ENCODE measurements around the gene A2ML1.
"Not testable (repeated sequence)": the region's sequence is repeated elsewhere in the genome, so short reads cannot be mapped to it uniquely, and the experiment has no call there.

A2ML1 gene

DNA sequence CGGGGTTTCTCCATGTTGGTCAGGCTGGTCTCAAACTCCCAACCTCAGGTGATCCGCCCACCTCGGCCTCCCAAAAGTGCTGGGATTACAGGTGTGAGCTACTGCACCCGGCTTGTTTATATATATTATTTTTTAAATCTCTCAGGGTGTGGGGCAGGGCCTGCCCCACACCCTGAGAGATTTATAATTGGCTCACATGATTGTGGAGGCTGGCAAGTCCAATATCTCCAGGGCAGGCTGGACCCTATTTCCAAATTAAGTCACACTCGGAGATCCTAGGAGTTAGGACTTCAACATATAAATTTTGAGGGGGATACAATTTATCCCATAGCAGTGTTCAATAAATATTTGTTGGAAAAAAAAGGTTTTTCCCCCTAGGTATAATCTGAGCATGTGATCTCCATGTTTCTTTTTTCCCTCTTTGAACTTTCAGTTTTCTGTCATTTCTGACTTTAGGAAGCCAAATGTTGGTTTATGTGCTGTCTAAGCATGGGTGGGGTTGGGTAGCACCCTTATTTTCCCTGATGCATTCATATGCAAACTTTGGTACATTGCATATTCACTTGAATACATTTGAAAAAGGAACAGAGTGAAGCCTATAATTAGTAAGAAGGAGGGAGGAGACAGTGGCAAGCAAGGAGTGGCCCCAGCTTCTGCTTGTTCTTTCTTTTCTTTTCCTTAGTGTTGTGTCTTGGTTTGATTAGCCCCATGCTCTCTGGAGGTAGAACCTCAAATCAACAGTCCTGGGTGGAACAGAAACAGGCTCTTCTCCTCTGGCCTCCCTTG, 8.7 kb upstream of the A2ML1 start:
- TF ChIP-seq, protein P1, sequence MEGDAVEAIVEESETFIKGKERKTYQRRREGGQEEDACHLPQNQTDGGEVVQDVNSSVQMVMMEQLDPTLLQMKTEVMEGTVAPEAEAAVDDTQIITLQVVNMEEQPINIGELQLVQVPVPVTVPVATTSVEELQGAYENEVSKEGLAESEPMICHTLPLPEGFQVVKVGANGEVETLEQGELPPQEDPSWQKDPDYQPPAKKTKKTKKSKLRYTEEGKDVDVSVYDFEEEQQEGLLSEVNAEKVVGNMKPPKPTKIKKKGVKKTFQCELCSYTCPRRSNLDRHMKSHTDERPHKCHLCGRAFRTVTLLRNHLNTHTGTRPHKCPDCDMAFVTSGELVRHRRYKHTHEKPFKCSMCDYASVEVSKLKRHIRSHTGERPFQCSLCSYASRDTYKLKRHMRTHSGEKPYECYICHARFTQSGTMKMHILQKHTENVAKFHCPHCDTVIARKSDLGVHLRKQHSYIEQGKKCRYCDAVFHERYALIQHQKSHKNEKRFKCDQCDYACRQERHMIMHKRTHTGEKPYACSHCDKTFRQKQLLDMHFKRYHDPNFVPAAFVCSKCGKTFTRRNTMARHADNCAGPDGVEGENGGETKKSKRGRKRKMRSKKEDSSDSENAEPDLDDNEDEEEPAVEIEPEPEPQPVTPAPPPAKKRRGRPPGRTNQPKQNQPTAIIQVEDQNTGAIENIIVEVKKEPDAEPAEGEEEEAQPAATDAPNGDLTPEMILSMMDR (IDR thresholded peaks at IDR 0.05; ENCODE audit: extremely low read depth, insufficient read depth, missing control alignments) = no peak
- DNase-seq (ENCODE audit: low spot score) = no peak
- in situ Hi-C loops (cut with MboI; ENCODE audit: low pct_unique_long_range_greater_than_20kb, low sequenced_read_pairs, unreplicated experiment) = no loop called here

DNA sequence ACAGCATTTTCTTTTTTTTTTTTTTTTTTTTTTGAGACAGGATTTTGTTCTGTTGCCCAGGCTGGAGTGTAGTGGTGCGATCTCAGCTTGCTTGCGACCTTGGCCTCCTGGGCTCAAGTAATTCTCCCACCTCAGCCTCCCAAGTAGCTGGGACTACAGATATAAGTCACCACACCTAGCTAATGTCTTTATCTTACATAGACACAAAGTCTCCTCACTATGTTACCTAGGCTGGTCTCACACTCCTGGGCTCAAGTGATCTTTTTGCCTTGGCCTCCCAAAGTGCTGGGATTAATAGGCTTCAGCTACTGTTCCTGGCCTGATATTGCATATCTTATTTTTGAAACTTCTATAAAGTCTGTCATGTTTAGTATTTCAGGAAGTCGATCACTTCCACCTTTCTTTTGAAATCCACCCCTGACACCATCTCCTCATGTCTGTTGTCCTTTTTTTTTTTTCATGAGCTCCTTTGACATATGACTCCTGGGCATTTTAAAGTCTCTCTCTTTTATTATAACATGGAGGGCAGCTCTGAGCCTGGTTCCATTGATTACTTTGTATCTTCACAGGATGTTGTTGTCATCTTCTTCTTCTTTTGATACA, 5.9 kb upstream of the A2ML1 start:
- DNase-seq (ENCODE audit: low spot score) = no peak
- TF ChIP-seq, protein P1 (IDR thresholded peaks at IDR 0.05; ENCODE audit: extremely low read depth, insufficient read depth, missing control alignments) = no peak
- in situ Hi-C loops (cut with MboI; ENCODE audit: low pct_unique_long_range_greater_than_20kb, low sequenced_read_pairs, unreplicated experiment) = no loop called here

DNA sequence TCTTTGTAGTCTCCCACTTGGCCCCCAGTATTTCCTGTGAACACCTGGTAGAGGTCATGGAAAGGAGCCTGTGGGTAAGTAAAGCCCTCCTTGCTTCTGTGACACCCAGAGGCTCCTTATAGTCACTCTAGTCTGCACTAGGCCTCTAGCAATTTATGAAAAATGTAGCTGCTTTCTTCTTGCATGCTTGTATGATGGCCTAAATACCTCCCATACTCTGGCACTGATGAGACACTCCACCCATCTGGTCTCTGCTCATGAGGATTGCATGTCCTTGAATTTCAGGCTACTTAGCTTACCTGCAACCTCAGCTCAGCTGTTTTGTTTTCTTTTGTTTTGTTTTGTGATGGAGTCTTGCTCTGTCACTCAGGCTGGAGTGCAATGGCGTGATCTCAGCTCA, 4.6 kb upstream of the A2ML1 start:
- in situ Hi-C loops (cut with MboI; ENCODE audit: low pct_unique_long_range_greater_than_20kb, low sequenced_read_pairs, unreplicated experiment) = no loop called here
- TF ChIP-seq, protein P1 (IDR thresholded peaks at IDR 0.05; ENCODE audit: extremely low read depth, insufficient read depth, missing control alignments) = no peak
- no peak for DNase-seq (ENCODE audit: low spot score)

DNA sequence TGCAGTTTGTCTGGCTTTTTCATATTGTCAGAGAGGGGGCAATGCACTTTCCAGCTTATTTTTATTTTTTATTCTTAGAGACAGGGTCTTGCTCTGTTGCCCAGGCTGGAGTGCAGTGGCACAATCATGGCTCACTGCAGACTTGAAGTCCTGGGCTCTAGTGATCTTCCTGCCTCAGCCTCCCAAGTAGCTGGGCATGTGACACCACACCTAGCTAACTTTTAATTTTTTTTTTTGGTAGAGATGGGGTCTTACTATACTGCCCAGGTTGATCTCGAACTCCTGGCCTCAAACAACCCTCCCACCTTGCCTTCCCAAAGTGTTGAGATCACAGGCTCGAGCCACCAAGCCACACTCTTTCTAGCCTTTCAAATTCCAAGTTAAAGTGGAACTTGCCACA, 3.9 kb upstream of the A2ML1 start:
- DNase-seq (ENCODE audit: low spot score) = no peak
- TF ChIP-seq, protein P1 (IDR thresholded peaks at IDR 0.05; ENCODE audit: extremely low read depth, insufficient read depth, missing control alignments) = no peak
- in situ Hi-C loops (cut with MboI; ENCODE audit: low pct_unique_long_range_greater_than_20kb, low sequenced_read_pairs, unreplicated experiment) = no loop called here

DNA sequence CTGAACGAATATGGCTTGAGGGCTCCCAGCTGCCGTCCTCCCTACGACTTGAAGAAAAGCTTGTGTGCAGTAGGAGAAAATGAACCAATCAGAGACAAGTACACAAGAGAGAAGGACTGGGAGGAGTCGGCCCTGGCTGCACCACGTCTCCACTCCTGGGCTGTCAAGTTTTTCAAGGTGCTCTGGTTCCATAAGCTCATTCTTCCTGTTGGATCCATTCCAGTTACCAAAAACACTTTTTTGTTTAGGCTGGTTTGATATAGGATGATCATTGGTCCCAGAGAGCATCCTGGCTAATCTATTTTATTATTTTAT, 2.8 kb upstream of the A2ML1 start:
- TF ChIP-seq, protein P1 (IDR thresholded peaks at IDR 0.05; ENCODE audit: extremely low read depth, insufficient read depth, missing control alignments) = no peak
- in situ Hi-C loops (cut with MboI; ENCODE audit: low pct_unique_long_range_greater_than_20kb, low sequenced_read_pairs, unreplicated experiment) = no loop called here
- no peak for DNase-seq (ENCODE audit: low spot score)

DNA sequence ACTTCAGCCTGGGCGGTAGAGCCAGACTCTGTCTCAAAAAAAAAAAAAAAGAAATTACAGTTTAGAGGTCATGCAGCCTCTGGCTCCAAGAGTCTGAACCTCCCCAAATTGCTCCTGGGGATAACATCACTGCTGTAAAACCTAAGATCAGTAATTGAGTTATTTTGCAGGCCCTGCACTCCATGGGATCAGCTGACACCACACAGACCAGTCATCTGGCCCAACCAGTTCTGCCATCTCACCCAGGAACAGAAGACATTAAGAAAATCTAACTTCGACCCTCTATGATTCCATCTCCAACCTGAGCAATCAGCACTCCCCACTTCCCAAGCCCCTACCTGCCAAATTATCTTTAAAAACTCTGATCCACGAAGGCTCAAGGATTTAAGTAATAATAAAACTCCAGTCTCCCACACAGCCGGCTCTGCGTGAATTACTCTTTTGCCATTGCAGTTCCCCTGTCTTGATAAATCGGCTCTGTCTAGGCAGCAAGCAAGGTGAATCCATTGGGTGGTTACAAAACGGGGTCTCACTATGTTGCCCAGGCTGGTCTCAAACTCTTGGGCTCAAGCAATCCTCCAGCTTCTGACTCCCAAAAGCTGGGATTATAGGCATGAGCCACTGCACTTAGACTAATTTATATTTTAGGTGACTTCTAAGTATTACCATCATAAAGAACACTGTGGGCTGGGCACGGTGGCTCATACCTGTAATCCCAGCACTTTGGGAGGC, 1.6 kb upstream of the A2ML1 start:
- DNase-seq (ENCODE audit: low spot score); in situ Hi-C loops (cut with MboI; ENCODE audit: low pct_unique_long_range_greater_than_20kb, low sequenced_read_pairs, unreplicated experiment): not testable (repeated sequence)

DNA sequence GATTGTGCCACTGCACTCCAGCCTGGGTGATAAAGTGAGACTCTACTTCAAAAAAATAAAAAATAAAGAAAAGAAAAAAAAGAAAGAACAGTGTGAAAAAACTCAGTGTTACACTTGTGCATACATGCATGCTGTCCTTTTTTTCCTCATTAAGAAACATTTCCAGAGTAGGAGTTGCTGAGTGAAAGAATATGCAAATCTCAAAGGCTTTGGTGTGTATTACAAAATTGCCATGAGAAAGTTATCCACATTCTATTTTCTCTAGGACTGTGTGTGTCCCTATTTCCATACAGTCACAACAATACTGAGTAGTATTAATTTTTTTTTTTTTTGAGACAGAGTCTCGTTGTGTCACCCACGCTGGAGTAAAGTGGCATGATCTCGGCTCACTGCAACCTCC, 830 bp upstream of the A2ML1 start:
- in situ Hi-C loops (cut with MboI; ENCODE audit: low pct_unique_long_range_greater_than_20kb, low sequenced_read_pairs, unreplicated experiment) = no loop called here
- TF ChIP-seq, protein P1 (IDR thresholded peaks at IDR 0.05; ENCODE audit: extremely low read depth, insufficient read depth, missing control alignments) = no peak
- DNase-seq (ENCODE audit: low spot score) = no peak

All from GM13977 (cell line).